ENCODE data around the gene MMP11. TPM values are rescaled to one million over a fixed set of nuclear protein-coding genes. Genes with fewer than 3 reads are reported as not detected.
A peak's percentile ranks its signal among the peaks of the same experiment; 100 is the strongest.
"Not testable (repeated sequence)": the region's sequence is repeated elsewhere in the genome, so short reads cannot be mapped to it uniquely, and the experiment has no call there.

Gene MMP11, protein sequence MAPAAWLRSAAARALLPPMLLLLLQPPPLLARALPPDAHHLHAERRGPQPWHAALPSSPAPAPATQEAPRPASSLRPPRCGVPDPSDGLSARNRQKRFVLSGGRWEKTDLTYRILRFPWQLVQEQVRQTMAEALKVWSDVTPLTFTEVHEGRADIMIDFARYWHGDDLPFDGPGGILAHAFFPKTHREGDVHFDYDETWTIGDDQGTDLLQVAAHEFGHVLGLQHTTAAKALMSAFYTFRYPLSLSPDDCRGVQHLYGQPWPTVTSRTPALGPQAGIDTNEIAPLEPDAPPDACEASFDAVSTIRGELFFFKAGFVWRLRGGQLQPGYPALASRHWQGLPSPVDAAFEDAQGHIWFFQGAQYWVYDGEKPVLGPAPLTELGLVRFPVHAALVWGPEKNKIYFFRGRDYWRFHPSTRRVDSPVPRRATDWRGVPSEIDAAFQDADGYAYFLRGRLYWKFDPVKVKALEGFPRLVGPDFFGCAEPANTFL
- total RNA-seq (1 to 10 TPM; 3.8 TPM), polyA plus RNA-seq (1 to 10 TPM; 2.1 to 6.5 (median 2.8) TPM), total RNA-seq (1.2 to 5.5 (median 3.5) reads per million in 6 experiments)

- POLR2A ChIA-PET: interaction anchor here (0.8 to 5.4 kb wide), 5 partner anchors 10 to 86 kb away, joined by 3 to 29 read pairs (median 4); partner anchors contain the start of genes C22orf15 and SMARCB1
- H3K27ac Mint-ChIP-seq: peak within 1 kb of the TSS; percentile 44 to 79 (median 55)
Measured at GRCh38 chr22:23772649-23773473, at the start of gene MMP11. MMP11 (plus strand) TSS chr22:23772849; CDS start chr22:23772871, 22 bp downstream.

GRCh38 chr22:23728108-23728507, 44.5 kb upstream of the MMP11 start:
- POLR2A ChIA-PET: not testable (repeated sequence)

More at GRCh38 chr22:23772649-23773473, at the start of gene MMP11:
- peaks cover 9 to 33% (median 28%) of the 10 kb centered on the region in 4 donors for H3K4me1 Mint-ChIP-seq
- peak in 9 of 10 donors; percentile 29 to 74 (median 50) for DNase-seq
- H3K36me3 Mint-ChIP-seq: no peaks in the 10 kb centered on the region
- ATAC-seq: peak; percentile 57 to 74
- no peaks in the 10 kb centered on the region for H3K27me3 Mint-ChIP-seq
- peak within 1 kb of the TSS; percentile 59 to 83 (median 72) for H3K4me3 Mint-ChIP-seq
- H3K9me3 Mint-ChIP-seq: no peaks in the 10 kb centered on the region

GRCh38 chr22:23737696-23738095, 35.0 kb upstream of the MMP11 start:
- DNase-seq (no peak), ATAC-seq (no peak)
- Mint-ChIP-seq H3K27me3 (no peaks in the 10 kb centered on the region), H3K4me3 (no peak overlapping the region), H3K36me3 (no peaks in the 10 kb centered on the region), H3K27ac (no peak overlapping the region), H3K9me3 (no peaks in the 10 kb centered on the region), H3K4me1 (no peaks in the 10 kb centered on the region)
- POLR2A ChIA-PET: no interaction called here

More at GRCh38 chr22:23728108-23728507, 44.5 kb upstream of the MMP11 start:
- not testable (repeated sequence) for ATAC-seq, H3K9me3 Mint-ChIP-seq, H3K4me1 Mint-ChIP-seq, H3K36me3 Mint-ChIP-seq, DNase-seq, H3K27me3 Mint-ChIP-seq, H3K4me3 Mint-ChIP-seq
- H3K27ac Mint-ChIP-seq: peak overlapping the region in 1 of 10 donors; percentile 41

GRCh38 chr22:23742505-23743264, 30.0 kb upstream of the MMP11 start:
- H3K27ac Mint-ChIP-seq: peak overlapping the region in 1 of 10 donors; percentile 15
- peaks cover 14 to 34% (median 23%) of the 10 kb centered on the region in 3 donors for H3K36me3 Mint-ChIP-seq
- ATAC-seq (no peak), DNase-seq (no peak)
- H3K27me3 Mint-ChIP-seq: no peaks in the 10 kb centered on the region
- POLR2A ChIA-PET: no interaction called here
- H3K4me3 Mint-ChIP-seq: no peak overlapping the region
- peaks cover 0 to 6% (median 1%) of the 10 kb centered on the region in 4 donors for H3K4me1 Mint-ChIP-seq
- H3K9me3 Mint-ChIP-seq: peaks cover 0 to 15% (median 0%) of the 10 kb centered on the region in 9 donors

DNA sequence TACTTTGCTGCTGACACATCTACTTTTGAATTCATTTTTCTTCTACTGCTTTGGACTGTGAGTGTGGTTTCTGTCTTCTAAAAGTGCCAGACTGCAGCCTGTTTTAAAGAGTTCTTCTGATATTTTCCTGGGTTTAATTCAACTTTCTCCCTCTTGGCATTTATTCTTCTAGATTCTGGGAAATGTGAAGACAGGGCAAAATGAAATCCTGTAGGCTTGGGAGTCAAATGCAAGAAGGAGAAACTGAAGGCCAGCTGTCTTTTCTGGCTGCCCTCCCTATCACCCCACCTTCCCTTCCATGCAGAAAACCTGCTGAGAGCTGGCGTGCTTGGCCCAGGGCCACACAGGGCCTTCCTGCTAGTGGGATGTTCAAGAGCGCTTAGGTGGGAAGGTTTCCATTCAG, 29.3 kb upstream of the MMP11 start:
- DNase-seq (no peak), ATAC-seq (no peak)
- H3K27ac Mint-ChIP-seq: no peak overlapping the region
- H3K36me3 Mint-ChIP-seq: peaks cover 14 to 34% (median 23%) of the 10 kb centered on the region in 3 donors
- H3K27me3 Mint-ChIP-seq: no peaks in the 10 kb centered on the region
- H3K4me3 Mint-ChIP-seq: no peak overlapping the region
- peaks cover 0 to 15% (median 0%) of the 10 kb centered on the region in 9 donors for H3K9me3 Mint-ChIP-seq
- POLR2A ChIA-PET: no interaction called here
- peaks cover 0 to 6% (median 1%) of the 10 kb centered on the region in 4 donors for H3K4me1 Mint-ChIP-seq

- Mint-ChIP-seq H3K4me3 (no peak overlapping the region), H3K27ac (no peak overlapping the region), H3K9me3 (peaks cover 0 to 15% (median 0%) of the 10 kb centered on the region in 9 donors), H3K27me3 (no peaks in the 10 kb centered on the region), H3K4me1 (peaks cover 0 to 6% (median 1%) of the 10 kb centered on the region in 4 donors), H3K36me3 (peaks cover 14 to 34% (median 23%) of the 10 kb centered on the region in 3 donors)
- POLR2A ChIA-PET: no interaction called here
- no peak for DNase-seq
- ATAC-seq: no peak
Measured at GRCh38 chr22:23744001-23744400, 28.6 kb upstream of the MMP11 start.

DNA sequence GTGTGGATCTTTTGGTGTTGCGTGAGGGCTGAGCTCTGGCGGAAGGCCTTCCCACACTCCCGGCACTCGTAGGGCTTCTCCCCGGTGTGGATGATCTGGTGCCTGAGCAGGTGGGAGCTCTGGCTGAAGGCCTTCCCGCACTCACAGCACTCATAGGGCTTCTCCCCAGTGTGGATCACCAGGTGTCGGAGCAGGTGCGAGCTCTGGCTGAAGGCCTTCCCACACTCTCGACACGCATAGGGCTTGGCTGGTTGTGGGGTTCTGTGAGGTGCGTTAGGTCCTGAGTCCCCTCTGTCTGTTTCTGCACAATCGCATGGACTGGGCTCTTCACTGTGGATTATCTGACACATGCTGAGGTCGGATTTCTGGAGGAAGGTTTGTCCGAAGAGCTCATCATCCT, 28.2 kb upstream of the MMP11 start:
- ATAC-seq (no peak), DNase-seq (no peak)
- Mint-ChIP-seq H3K36me3 (peaks cover 14 to 34% (median 23%) of the 10 kb centered on the region in 3 donors), H3K9me3 (peaks cover 0 to 15% (median 0%) of the 10 kb centered on the region in 9 donors), H3K27ac (no peak overlapping the region), H3K4me1 (peaks cover 0 to 6% (median 1%) of the 10 kb centered on the region in 4 donors), H3K27me3 (no peaks in the 10 kb centered on the region), H3K4me3 (no peak overlapping the region)
- POLR2A ChIA-PET: interaction anchor here (0.6 kb wide), 1 partner anchor 17 kb away, joined by 6 read pairs; no protein-coding TSS in a partner anchor

DNA sequence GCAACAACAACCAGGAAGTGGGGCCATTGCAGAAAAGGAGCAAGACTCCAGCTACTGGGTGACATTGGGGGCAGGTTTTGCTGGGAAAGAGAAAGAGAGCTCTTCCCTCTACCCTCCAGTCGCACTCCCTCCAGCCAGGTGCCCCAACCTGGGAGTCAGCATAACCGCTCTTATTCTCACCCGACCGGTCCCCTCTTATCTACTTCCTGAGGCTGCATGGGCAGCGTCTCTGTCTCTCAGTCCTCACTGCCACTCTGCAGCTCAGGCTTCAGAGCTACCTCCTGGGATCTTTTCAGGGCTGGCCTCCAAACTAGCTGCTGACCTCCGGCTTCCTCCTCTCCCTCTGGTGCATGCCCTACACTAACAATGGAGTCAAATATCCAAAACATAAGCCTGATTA, 26.9 kb upstream of the MMP11 start:
- no peak for ATAC-seq
- peaks cover 7 to 16% (median 14%) of the 10 kb centered on the region in 4 donors for H3K4me1 Mint-ChIP-seq
- DNase-seq: no peak
- no peak overlapping the region for H3K4me3 Mint-ChIP-seq
- POLR2A ChIA-PET: no interaction called here
- no peaks in the 10 kb centered on the region for H3K27me3 Mint-ChIP-seq
- peak overlapping the region in 1 of 10 donors; percentile 52 for H3K27ac Mint-ChIP-seq
- H3K36me3 Mint-ChIP-seq: peaks cover 14 to 34% (median 23%) of the 10 kb centered on the region in 3 donors
- H3K9me3 Mint-ChIP-seq: peaks cover 0 to 15% (median 0%) of the 10 kb centered on the region in 9 donors

DNA sequence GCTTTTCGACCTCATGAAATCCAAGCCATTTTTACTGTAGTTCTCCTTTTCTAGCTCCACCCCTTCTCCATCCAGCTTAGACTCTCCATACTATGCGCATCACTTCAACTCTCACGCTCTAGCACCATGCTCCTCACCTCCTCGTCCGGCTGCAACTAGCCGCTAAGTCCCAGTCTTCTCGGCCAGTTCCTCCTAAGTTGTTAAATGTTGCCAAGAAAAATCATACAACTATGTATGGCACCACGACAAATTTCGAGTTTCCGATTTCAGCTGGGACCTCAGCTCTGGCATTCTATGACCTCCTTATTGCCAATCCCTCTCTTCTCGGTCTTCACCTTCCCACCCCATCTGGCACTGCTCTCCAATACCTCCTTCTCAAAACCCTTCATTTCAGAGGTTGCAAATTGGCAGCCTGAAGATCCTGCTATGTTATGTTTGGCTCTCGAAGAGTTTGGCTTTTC, 22.8 kb upstream of the MMP11 start:
- POLR2A ChIA-PET: interaction anchor here (0.6 to 2.7 kb wide), 7 partner anchors 10 to 261 kb away, joined by 3 to 19 read pairs (median 5); partner anchors contain the start of genes C22orf15, CABIN1 and CHCHD10
- Mint-ChIP-seq H3K27me3 (no peaks in the 10 kb centered on the region), H3K9me3 (peaks cover 0 to 2% (median 0%) of the 10 kb centered on the region in 9 donors)

GRCh38 chr22:23750367-23750713, 22.3 kb upstream of the MMP11 start:
- Mint-ChIP-seq H3K9me3 (peaks cover 0 to 2% (median 0%) of the 10 kb centered on the region in 9 donors), H3K4me3 (peak overlapping the region; percentile 73 to 90 (median 84)), H3K36me3 (peaks cover 0 to 8% (median under 1%) of the 10 kb centered on the region in 3 donors), H3K4me1 (peaks cover 9 to 36% (median 15%) of the 10 kb centered on the region in 4 donors), H3K27me3 (no peaks in the 10 kb centered on the region), H3K27ac (peak overlapping the region; percentile 49 to 90 (median 82))
- POLR2A ChIA-PET: interaction anchor here (0.6 to 2.7 kb wide), 14 partner anchors 10 to 260 kb away, joined by 3 to 19 read pairs (median 6); partner anchors contain the start of genes C22orf15, CABIN1, CHCHD10 and MIF
- ATAC-seq: no peak
- no peak for DNase-seq

More for the DNA sequence above, 22.8 kb upstream of the MMP11 start:
- ATAC-seq (no peak), DNase-seq (no peak)
- peak overlapping the region; percentile 73 to 90 (median 84) for H3K4me3 Mint-ChIP-seq
- H3K36me3 Mint-ChIP-seq: peaks cover 2 to 13% (median 5%) of the 10 kb centered on the region in 3 donors
- peaks cover 9 to 34% (median 17%) of the 10 kb centered on the region in 4 donors for H3K4me1 Mint-ChIP-seq
- peak overlapping the region in 7 of 10 donors; percentile 50 to 90 (median 82) for H3K27ac Mint-ChIP-seq

GRCh38 chr22:23750714-23751440, 21.8 kb upstream of the MMP11 start, which contains the start of gene ZNF70:
ZNF70 (minus strand) TSS chr22:23751112; CDS start chr22:23745140, 5,972 bp downstream.
- H3K27me3 Mint-ChIP-seq: no peaks in the 10 kb centered on the region
- peak within 1 kb of the TSS; percentile 69 to 94 (median 88) for H3K27ac Mint-ChIP-seq
- POLR2A ChIA-PET: interaction anchor here (0.5 to 2.7 kb wide), 14 partner anchors 9 to 260 kb away, joined by 3 to 19 read pairs (median 6); partner anchors contain the start of genes C22orf15, CABIN1, CHCHD10 and MIF
- peaks cover 0 to 2% (median 0%) of the 10 kb centered on the region in 9 donors for H3K9me3 Mint-ChIP-seq
- peaks cover 9 to 39% (median 14%) of the 10 kb centered on the region in 4 donors for H3K4me1 Mint-ChIP-seq
- DNase-seq (peak; percentile 79 to 93 (median 86)), ATAC-seq (peak; percentile 94 to 99)
- H3K4me3 Mint-ChIP-seq: peak within 1 kb of the TSS; percentile 78 to 90 (median 84)
- H3K36me3 Mint-ChIP-seq: peaks cover 0 to 7% (median 0%) of the 10 kb centered on the region in 3 donors

Measured in naive thymus-derived CD8-positive, alpha-beta T cell (primary cell).